Large intestine (tissue), 3 donors: ENCODE data around the gene CTSC. TPM values are rescaled to one million over a fixed set of nuclear protein-coding genes. Genes with fewer than 3 reads are reported as not detected.

Experiments used
- DNase-seq, 2 donors: peaks; one replicate each; pipeline versions ENCODE4 v3.0.0 to v3.0.0-alpha.2; 2013
- H3K27ac ChIP-seq: one replicate; pipeline ENCODE4 v1.5.1; 2013; ENCODE audit warnings: low read length
- H3K27me3 ChIP-seq: 2 replicates; pipeline ENCODE4 v1.6.1; 2013; ENCODE audit warnings: low read length; ENCODE audit not compliant: control insufficient read depth, insufficient read depth
- H3K36me3 ChIP-seq: 2 replicates; pipeline ENCODE4 v1.6.1; 2013; ENCODE audit warnings: low read length; ENCODE audit not compliant: control insufficient read depth, insufficient read depth
- H3K4me1 ChIP-seq: one replicate; pipeline ENCODE4 v1.6.1; 2013; ENCODE audit warnings: low read length; ENCODE audit not compliant: control insufficient read depth, insufficient read depth
- H3K4me3 ChIP-seq: one replicate; pipeline ENCODE4 v1.5.1; 2013; ENCODE audit warnings: low read length
- H3K9me3 ChIP-seq: one replicate; pipeline ENCODE4 v1.6.1; 2013; ENCODE audit warnings: mild to moderate bottlenecking, low read depth, low read length, moderate library complexity; ENCODE audit not compliant: control insufficient read depth
- WGBS: methylation state at CpG from one replicate; pipeline ENCODE4 v1.1.5; 2013; ENCODE audit warnings: low lambda C conversion rate; ENCODE audit not compliant: insufficient coverage; 5-methylcytosine and 5-hydroxymethylcytosine counted together
- polyA plus RNA-seq: library from polyadenylated mRNA; unstranded; fragments of 120-200 nt; gene quantifications from one replicate; pipeline ENCODE4 v1.2.1, GENCODE V29; 2013

CTSC gene
- polyA plus RNA-seq, 1 donor: 126 TPM

DNA sequence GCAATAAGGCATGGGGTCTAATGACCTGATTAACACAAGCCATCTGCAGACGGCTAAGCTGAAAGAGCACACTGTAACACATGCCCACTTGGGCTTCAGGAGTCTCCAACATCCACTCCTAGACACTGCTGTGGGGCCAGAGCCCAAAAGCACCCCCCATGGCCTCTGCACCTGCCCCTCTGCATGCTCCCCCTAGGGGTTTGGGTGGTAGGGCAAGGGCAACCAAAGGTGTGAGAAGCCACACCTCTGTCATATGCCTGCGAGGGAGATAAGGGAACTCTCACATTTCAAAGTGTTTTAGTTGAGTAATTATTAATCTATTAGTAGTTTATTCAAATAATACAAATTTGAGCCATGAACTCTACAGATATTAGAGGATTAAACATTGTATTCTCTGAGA lies 30.8 kb downstream of the CTSC start:
- no peaks in the 10 kb centered on the region for H3K4me1 ChIP-seq
- H3K9me3 ChIP-seq: no peaks in the 10 kb centered on the region
- H3K4me3 ChIP-seq: no peak overlapping the region
- H3K36me3 ChIP-seq: peaks cover 16% of the 10 kb centered on the region
- no CpG with 5 or more reads among the region's 2 CpGs for WGBS
- H3K27ac ChIP-seq: no peak overlapping the region
- H3K27me3 ChIP-seq: no peaks in the 10 kb centered on the region
- no peak for DNase-seq

GRCh38 chr11:88305430-88305829 lies 32.1 kb downstream of the CTSC start:
- Histone ChIP-seq H3K4me1 (no peaks in the 10 kb centered on the region), H3K27me3 (no peaks in the 10 kb centered on the region), H3K4me3 (no peak overlapping the region), H3K9me3 (no peaks in the 10 kb centered on the region), H3K27ac (no peak overlapping the region), H3K36me3 (peaks cover 16% of the 10 kb centered on the region)
- 75% methylated on average over 1 of the region's 1 CpG for WGBS
- no peak for DNase-seq

DNA sequence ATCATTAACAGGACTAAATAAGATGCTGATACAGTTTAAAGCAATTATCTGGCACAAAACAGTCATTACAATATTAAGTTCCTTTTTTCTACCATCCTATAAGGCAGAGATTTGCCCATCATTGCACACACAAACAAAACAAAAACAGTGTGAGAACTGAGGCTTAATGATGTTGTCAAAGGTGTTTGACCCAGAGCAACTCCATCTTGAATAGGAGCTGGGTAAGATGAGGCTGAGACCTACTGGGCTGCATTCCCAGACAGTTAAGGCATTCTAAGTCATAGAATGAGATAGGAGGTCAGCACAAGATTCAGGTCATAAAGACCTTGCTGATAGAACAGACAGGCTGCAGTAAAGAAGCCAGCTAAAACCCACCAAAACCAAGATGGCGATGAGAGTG lies 33.2 kb downstream of the CTSC start:
- no CpG with 5 or more reads among the region's 1 CpG for WGBS
- H3K27me3 ChIP-seq: no peaks in the 10 kb centered on the region

GRCh38 chr11:88303037-88303436 lies 34.5 kb downstream of the CTSC start:
- DNase-seq: no peak
- Histone ChIP-seq H3K36me3 (peaks cover 14% of the 10 kb centered on the region), H3K27me3 (no peaks in the 10 kb centered on the region), H3K27ac (no peak overlapping the region), H3K4me1 (peaks cover 4% of the 10 kb centered on the region), H3K9me3 (no peaks in the 10 kb centered on the region), H3K4me3 (no peak overlapping the region)
- WGBS: no CpG with 5 or more reads among the region's 1 CpG

More for the DNA sequence above, 33.2 kb downstream of the CTSC start:
- Histone ChIP-seq H3K36me3 (peaks cover 16% of the 10 kb centered on the region), H3K27ac (no peak overlapping the region), H3K9me3 (no peaks in the 10 kb centered on the region), H3K4me1 (no peaks in the 10 kb centered on the region), H3K4me3 (no peak overlapping the region)
- no peak for DNase-seq

DNA sequence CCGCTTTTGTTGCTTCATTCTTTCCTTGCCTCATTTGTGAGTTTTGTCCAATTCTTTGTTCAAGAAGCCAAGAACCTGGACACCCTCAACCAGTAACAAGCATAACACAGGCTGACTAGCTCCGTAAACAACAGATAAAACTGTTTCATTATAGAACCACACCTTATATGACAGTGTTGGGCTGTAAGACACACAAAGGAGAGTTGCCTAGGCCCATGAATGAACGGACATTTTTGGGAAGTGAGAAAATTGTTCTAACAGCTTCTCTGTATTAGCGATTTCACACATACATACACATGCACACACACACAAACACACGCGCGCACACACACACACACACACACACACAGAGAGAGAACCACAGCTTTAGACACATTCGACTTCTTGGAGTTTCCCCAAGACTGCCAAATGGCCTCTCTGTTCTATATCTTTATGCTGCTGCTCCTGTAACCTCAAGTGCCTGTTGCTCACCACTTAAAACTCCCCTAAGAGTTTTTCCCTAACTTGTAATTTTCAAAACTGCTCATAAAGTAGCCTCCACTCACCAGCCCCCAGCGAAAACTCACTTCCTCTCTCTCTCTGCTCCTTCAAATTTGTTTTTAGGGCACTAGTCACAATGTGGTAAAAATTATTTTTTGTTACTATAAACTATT lies 35.9 kb downstream of the CTSC start:
- no peak for DNase-seq
- Histone ChIP-seq H3K4me1 (peaks cover 5% of the 10 kb centered on the region), H3K36me3 (peaks cover 6% of the 10 kb centered on the region), H3K4me3 (no peak overlapping the region), H3K27ac (no peak overlapping the region), H3K27me3 (no peaks in the 10 kb centered on the region), H3K9me3 (no peaks in the 10 kb centered on the region)
- whole genome bisulfite sequencing: 100% methylated on average over 1 of the region's 9 CpGs

DNA sequence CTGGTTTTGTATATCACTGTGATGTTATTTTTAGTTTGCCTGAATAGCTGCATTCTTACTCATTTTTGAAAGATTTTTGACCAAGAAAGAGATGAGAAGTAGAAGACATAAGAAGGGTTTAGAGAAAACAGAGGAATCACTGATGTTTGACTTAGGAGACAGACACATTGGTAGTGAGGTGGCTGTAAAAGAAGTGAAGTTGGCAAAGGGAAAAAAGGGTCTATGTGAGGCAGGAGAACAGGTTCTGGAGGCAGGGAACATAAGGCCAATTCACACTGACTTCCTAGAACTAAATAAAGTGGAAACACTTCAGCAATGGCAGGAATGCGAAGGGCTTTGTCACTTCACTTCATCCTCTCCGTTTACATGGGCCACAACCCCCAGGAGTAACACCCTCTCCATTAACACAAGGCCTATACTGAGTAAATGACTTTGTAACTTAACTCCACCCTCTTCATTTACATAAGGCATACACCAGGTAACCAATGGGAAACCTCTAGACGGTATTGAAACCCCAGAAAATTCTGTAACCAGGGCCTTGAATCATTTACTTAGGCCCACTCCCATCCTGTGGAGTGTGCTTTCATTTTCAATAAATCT lies 36.5 kb downstream of the CTSC start:
- Histone ChIP-seq H3K4me3 (no peak overlapping the region), H3K27ac (no peak overlapping the region), H3K4me1 (peaks cover 5% of the 10 kb centered on the region), H3K9me3 (no peaks in the 10 kb centered on the region), H3K27me3 (no peaks in the 10 kb centered on the region), H3K36me3 (peaks cover 6% of the 10 kb centered on the region)
- DNase-seq: no peak
- 100% methylated on average over 1 of the region's 3 CpGs for WGBS

DNA sequence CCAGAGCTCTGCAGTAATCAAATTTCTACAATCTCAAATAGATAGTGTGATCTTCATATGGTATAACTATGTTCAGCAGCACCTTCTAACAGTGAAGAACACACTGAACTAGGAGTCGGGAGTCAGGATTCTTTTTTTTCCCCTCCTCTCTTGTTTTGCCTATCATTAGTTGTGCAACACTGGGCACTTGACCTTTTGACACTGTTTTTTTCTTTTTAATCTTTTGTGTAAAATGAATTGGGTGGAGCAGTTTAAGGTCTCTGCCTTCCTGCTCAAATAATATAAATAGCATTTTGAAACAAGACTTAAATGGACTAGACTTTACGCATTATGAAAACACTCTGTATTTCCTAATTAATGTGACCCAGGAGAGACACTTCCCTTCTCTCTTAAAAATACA lies 39.7 kb downstream of the CTSC start:
- no peak for DNase-seq
- H3K4me3 ChIP-seq: no peak overlapping the region
- no peaks in the 10 kb centered on the region for H3K9me3 ChIP-seq
- peaks cover 5% of the 10 kb centered on the region for H3K4me1 ChIP-seq
- peaks cover 8% of the 10 kb centered on the region for H3K36me3 ChIP-seq
- WGBS: 80% methylated on average over 1 of the region's 2 CpGs
- H3K27me3 ChIP-seq: no peaks in the 10 kb centered on the region
- H3K27ac ChIP-seq: no peak overlapping the region

DNA sequence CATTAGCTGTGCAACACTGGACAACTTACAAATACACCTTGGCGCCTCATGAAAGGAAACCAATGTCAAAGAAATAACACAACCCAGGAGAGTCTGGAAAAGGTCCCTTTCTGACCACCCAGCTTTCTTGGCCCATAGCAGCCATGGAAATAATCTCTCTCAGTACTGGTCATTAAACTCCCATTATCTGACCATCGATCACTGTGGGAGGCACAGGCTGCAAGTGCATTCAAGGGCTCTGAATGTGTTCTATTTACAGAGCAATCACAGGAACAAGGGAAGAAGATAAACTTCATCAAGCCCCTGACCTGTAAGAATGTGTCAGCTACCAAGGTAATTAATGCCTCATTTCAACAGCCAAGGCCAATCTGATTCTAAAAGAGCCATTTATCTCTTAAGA lies 40.1 kb downstream of the CTSC start:
- Histone ChIP-seq H3K4me1 (peaks cover 5% of the 10 kb centered on the region), H3K4me3 (no peak overlapping the region), H3K36me3 (peaks cover 8% of the 10 kb centered on the region), H3K27me3 (no peaks in the 10 kb centered on the region), H3K27ac (no peak overlapping the region), H3K9me3 (no peaks in the 10 kb centered on the region)
- DNase-seq: no peak
- WGBS: no CpG with 5 or more reads among the region's 2 CpGs

DNA sequence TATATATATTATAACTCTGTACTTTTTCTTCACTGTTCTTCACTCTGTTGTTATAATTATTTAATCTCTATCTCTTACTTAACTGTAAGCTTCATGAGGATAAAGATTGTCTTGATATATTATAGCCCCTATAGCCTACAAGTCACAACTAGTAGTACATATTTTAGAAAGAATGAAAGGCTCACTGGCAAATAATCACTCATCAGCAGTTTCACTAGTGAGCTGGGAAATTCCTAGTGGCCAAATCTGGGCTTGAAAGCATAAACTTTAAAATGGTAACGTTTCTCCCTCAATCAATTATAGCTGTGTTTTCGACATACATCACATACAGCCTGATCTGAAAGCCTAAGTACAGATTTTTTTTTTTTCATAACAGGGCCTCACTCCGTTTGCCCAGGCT lies 42.5 kb downstream of the CTSC start:
- Histone ChIP-seq H3K4me1 (peaks cover 5% of the 10 kb centered on the region), H3K4me3 (no peak overlapping the region), H3K27ac (no peak overlapping the region), H3K27me3 (no peaks in the 10 kb centered on the region), H3K9me3 (no peaks in the 10 kb centered on the region), H3K36me3 (peaks cover 8% of the 10 kb centered on the region)
- DNase-seq: no peak
- 80% methylated on average over 1 of the region's 3 CpGs for WGBS

- H3K4me3 ChIP-seq: no peak overlapping the region
- H3K36me3 ChIP-seq: peaks cover 8% of the 10 kb centered on the region
- H3K27ac ChIP-seq: no peak overlapping the region
- WGBS: no CpG with 5 or more reads among the region's 3 CpGs
- no peak for DNase-seq
- no peaks in the 10 kb centered on the region for H3K9me3 ChIP-seq
- peaks cover 5% of the 10 kb centered on the region for H3K4me1 ChIP-seq
- no peaks in the 10 kb centered on the region for H3K27me3 ChIP-seq
Observed at GRCh38 chr11:88293931-88294330, 43.6 kb downstream of the CTSC start.
